ENCODE data around the gene BPNT1.

GRCh38 chr1:220062629-220063028 lies 27.0 kb downstream of the BPNT1 start:
- TF ChIP-seq CTCF (IDR thresholded peaks at IDR 0.05; ENCODE audit: borderline replicate concordance, extremely low read depth, low read length, poor library complexity, severe bottlenecking) (no peak), EZH2 (IDR thresholded peaks at IDR 0.05; ENCODE audit: borderline replicate concordance, low read depth, low read length, severe bottlenecking) (no peak)

Measured in DND-41 (cell line).